HepG2 (cell line): ENCODE results near the gene KCNJ4. TPM values are rescaled to one million over a fixed set of nuclear protein-coding genes. Genes with fewer than 3 reads are reported as not detected.
"Not testable (repeated sequence)": the region's sequence is repeated elsewhere in the genome, so short reads cannot be mapped to it uniquely, and the experiment has no call there.

Experiments used
- ATAC-seq: fragments of 200-7000 bp; cut with Tn5 transposase; 3 replicates; pipeline ENCODE4 v1.9.1; 2020; ENCODE audit warnings: mild to moderate bottlenecking, moderate library complexity
- BruUV-seq: library from RNA; stranded (reverse); fragments of 400-500 nt; replicated peaks from 2 replicates; lab custom pipeline; 2021; lab: Mats Ljungman, UMichigan
- CTCF ChIA-PET: fragments of 300-600 bp; formaldehyde crosslinking; extraction: SDS; loops from one replicate; lab custom pipeline; 2021; ENCODE audit warnings: low total read pairs, inconsistent platforms, low intra/inter-chr PET ratio; lab: Yijun Ruan, JAX
- POLR2A ChIA-PET: fragments of 350-600 bp; sonication (Branson Sonifier 250); formaldehyde crosslinking; loops from one replicate; lab custom pipeline; 2020; ENCODE audit warnings: antibody characterized with exemption, inconsistent platforms; lab: Yijun Ruan, JAX
- DNase-seq: peaks from one replicate; pipeline ENCODE4 v3.0.0-alpha.2; 2015; ENCODE audit warnings: low spot score
- FAIRE-seq: peaks from 3 replicates; lab custom pipeline; 2011; peaks lifted over from hg19 to GRCh38; lab: Jason Lieb, UNC
- H2AFZ ChIP-seq: one replicate; pipeline ENCODE4 v1.6.1; 2011; ENCODE audit warnings: low read length, inconsistent platforms
- H3K27ac ChIP-seq: fragments of 300-600 bp; 3 replicates; pipeline ENCODE4 v1.8.0; 2011; ENCODE audit warnings: mixed run types, mild to moderate bottlenecking, mixed read lengths, low read length, inconsistent platforms; ENCODE audit not compliant: insufficient read depth; ENCODE audit errors: extremely low read length
- H3K27me3 ChIP-seq, 2 experiments: fragments of 200-600 bp in 1 of 2; 2 replicates in 1 of 2; 3 replicates in 1 of 2; pipeline versions ENCODE4 v1.6.0 to v1.8.0; 2011; ENCODE audit warnings: low read length in 2 of 2, mild to moderate bottlenecking in 2 of 2, moderate library complexity in 2 of 2, inconsistent platforms in 1 of 2; ENCODE audit not compliant: insufficient read depth in 2 of 2, control insufficient read depth in 1 of 2
- H3K36me3 ChIP-seq, 2 experiments: fragments of 200-600 bp in 1 of 2; replicated peaks in 1 of 2; 2 replicates in 1 of 2; 3 replicates in 1 of 2; pipeline versions ENCODE4 v1.5.1 to v1.8.0; 2011; ENCODE audit warnings: low read length in 2 of 2, inconsistent platforms in 1 of 2; ENCODE audit not compliant: insufficient read depth in 2 of 2, control insufficient read depth in 1 of 2
- H3K4me1 ChIP-seq: 2 replicates; pipeline ENCODE4 v1.5.1; 2012; ENCODE audit warnings: low read length, inconsistent platforms; ENCODE audit not compliant: insufficient read depth
- H3K4me2 ChIP-seq: 2 replicates; pipeline ENCODE4 v1.6.0; 2011; ENCODE audit warnings: low read depth, low read length, inconsistent platforms
- H3K4me3 ChIP-seq, 3 experiments: fragments of 200-600 bp in 1 of 3; sonication (generic), shearing (Covaris generic) in 1 of 3; replicated peaks in 1 of 3; 2 replicates each; pipeline ENCODE4 v1.5.1; 2011 to 2016; ENCODE audit warnings: low read length in 3 of 3, inconsistent platforms in 2 of 3, low read depth in 2 of 3, mild to moderate bottlenecking in 2 of 3, control low read depth in 1 of 3, mixed read lengths in 1 of 3; ENCODE audit not compliant: insufficient read depth in 1 of 3
- H3K79me2 ChIP-seq: one replicate; pipeline ENCODE4 v1.6.1; 2011; ENCODE audit warnings: low read length, inconsistent platforms; ENCODE audit not compliant: insufficient read depth
- H3K9ac ChIP-seq: 2 replicates; pipeline ENCODE4 v1.6.0; 2011; ENCODE audit warnings: mild to moderate bottlenecking, low read depth, low read length, inconsistent platforms; ENCODE audit not compliant: insufficient read depth
- H3K9me3 ChIP-seq: 2 replicates; pipeline ENCODE4 v1.5.1; 2012; ENCODE audit warnings: mild to moderate bottlenecking, low read length
- H4K20me1 ChIP-seq: 2 replicates; pipeline ENCODE4 v1.6.0; 2011; ENCODE audit warnings: inconsistent platforms, mild to moderate bottlenecking, low read length, moderate library complexity; ENCODE audit not compliant: insufficient read depth
- HDAC1 ChIP-seq: sonication (generic); formaldehyde crosslinking; IDR thresholded peaks from 2 replicates; pipeline ENCODE4 v1.5.1; 2020; ENCODE audit warnings: mild to moderate bottlenecking, missing genetic modification reagents
- MAF1 ChIP-seq: sonication (generic); formaldehyde crosslinking; IDR thresholded peaks from 2 replicates; pipeline ENCODE4 v1.5.0; 2020; ENCODE audit warnings: missing genetic modification reagents, borderline replicate concordance
- PAWR ChIP-seq: sonication (generic); formaldehyde crosslinking; IDR thresholded peaks from 2 replicates; pipeline ENCODE4 v1.4.0; 2020; ENCODE audit warnings: missing genetic modification reagents, mild to moderate bottlenecking, borderline replicate concordance
- ZNF251 ChIP-seq: sonication (generic); formaldehyde crosslinking; IDR thresholded peaks from 2 replicates; pipeline ENCODE4 v1.9.0; 2021; ENCODE audit warnings: mild to moderate bottlenecking, missing genetic modification reagents
- ZNF446 ChIP-seq: sonication (generic); formaldehyde crosslinking; IDR thresholded peaks from 2 replicates; pipeline ENCODE4 v1.5.0; 2020; ENCODE audit warnings: mild to moderate bottlenecking, missing genetic modification reagents
- ZNF567 ChIP-seq: sonication (generic); formaldehyde crosslinking; IDR thresholded peaks from 2 replicates; pipeline ENCODE4 v1.8.1; 2023; ENCODE audit warnings: mild to moderate bottlenecking, missing genetic modification reagents, borderline replicate concordance
- ZNF639 ChIP-seq: conservative IDR thresholded peaks from 2 replicates; pipeline ENCODE4 v1.6.1; 2018; ENCODE audit warnings: missing genetic modification reagents
- ZSCAN31 ChIP-seq: sonication (generic); formaldehyde crosslinking; IDR thresholded peaks from 2 replicates; pipeline ENCODE4 v1.5.0; 2020; ENCODE audit warnings: low read depth, mild to moderate bottlenecking, missing genetic modification reagents
- WGBS: methylation state at CpG from one replicate; pipeline ENCODE4 v1.1.6; 2017; ENCODE audit warnings: low lambda C conversion rate; 5-methylcytosine and 5-hydroxymethylcytosine counted together
- in situ Hi-C: cut with HindIII; loops from 2 replicates; pipeline ENCODE4 v1.10.0; 2017; ENCODE audit warnings: low pct_unique_long_range_greater_than_20kb; ENCODE audit not compliant: extremely low pct_ligation_motif_present
- intact Hi-C: fragments of 100-400 bp; cut with micrococcal nuclease; formaldehyde crosslinking; loops from one replicate; pipeline ENCODE4 v1.10.0; 2022; ENCODE audit not compliant: unreplicated experiment
- polyA plus RNA-seq, 8 experiments: library from polyadenylated mRNA; depleted of rRNA in 3 of 8; stranded (reverse) in 7 of 8; unstranded in 1 of 8; fragments of >200 nt; fragmentation: Illumina TruSeq in 4 of 8; extraction: Trizol in 4 of 8; gene quantifications; 2 replicates each; pipeline versions ENCODE4 v1.2.1 to v1.2.3, GENCODE V29; 2011 to 2016; ENCODE audit warnings: low read depth in 4 of 8, missing spikeins in 1 of 8, mixed read lengths in 1 of 8; ENCODE audit not compliant: insufficient read depth in 1 of 8
- total RNA-seq, 5 experiments: library from RNA; depleted of rRNA; stranded (reverse); fragments of >200 nt; fragmentation: Illumina TruSeq; extraction: Trizol; gene quantifications; 2 replicates each; pipeline ENCODE4 v1.2.3, GENCODE V29; 2016; ENCODE audit warnings: low read depth in 1 of 5

Gene KCNJ4
- total and polyA plus RNA-seq, 2 of the 13 experiments (the other 11 are each of a cell fraction or from before 2014, with no cell fraction given): not detected

- Histone ChIP-seq H3K27ac (no peak overlapping the region), H3K9ac (no peak overlapping the region), H3K4me2 (no peak overlapping the region), H3K9me3 (no peaks in the 10 kb centered on the region), H3K27me3 (no peaks in the 10 kb centered on the region), H3K4me3 (no peak overlapping the region), H3K36me3 (no peaks in the 10 kb centered on the region), H4K20me1 (no peaks in the 10 kb centered on the region; the same call in 1 of the 2 replicates), H3K79me2 (no peaks in the 10 kb centered on the region), H3K4me1 (no peaks in the 10 kb centered on the region), H2AFZ (no peak overlapping the region)
- FAIRE-seq (no peak), DNase-seq (no peak), ATAC-seq (no peak)
- BruUV-seq: no TSS peak
- CTCF ChIA-PET: no interaction called here
- intact Hi-C loops: no loop called here
- POLR2A ChIA-PET: no interaction called here
- TF ChIP-seq PAWR (CRISPR knock-in tag) (no peak), ZSCAN31 (CRISPR knock-in tag) (no peak), HDAC1 (CRISPR knock-in tag) (no peak), ZNF446 (no peak), ZNF639 (CRISPR knock-in tag) (no peak), ZNF251 (CRISPR knock-in tag) (no peak), ZNF567 (CRISPR knock-in tag) (no peak), MAF1 (CRISPR knock-in tag) (no peak)
- in situ Hi-C loops: no loop called here
- 91% methylated on average over 2 of the region's 2 CpGs for WGBS
These were observed 71.6 kb downstream of the KCNJ4 start for GRCh38 chr22:38383417-38383816.

DNA sequence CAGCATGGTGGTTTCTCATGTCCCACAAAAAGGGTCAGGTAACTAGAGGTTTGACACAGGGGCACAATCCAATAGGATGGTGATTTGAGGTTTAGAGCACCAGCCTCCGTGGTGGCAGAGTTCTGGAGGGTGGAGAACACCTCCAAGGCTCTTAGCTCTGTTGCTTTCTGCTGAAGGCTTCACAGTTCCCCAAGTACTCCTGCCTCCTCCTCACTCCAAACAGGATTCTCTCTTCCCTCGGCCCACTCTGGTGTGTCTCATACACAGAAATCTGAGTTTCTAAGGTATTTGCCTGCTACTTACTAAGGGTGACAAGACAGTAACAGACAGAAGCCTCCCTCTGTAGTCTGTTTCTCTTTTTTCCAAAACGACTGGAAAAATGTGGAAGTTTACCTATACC is 73.6 kb downstream of the KCNJ4 start:
- FAIRE-seq, H3K4me2 ChIP-seq, H3K27me3 ChIP-seq, ATAC-seq, POLR2A ChIA-PET, H3K27ac ChIP-seq, in situ Hi-C loops, H3K36me3 ChIP-seq, CTCF ChIA-PET, H4K20me1 ChIP-seq, BruUV-seq, H3K9ac ChIP-seq, H3K9me3 ChIP-seq, H3K4me3 ChIP-seq, H2AFZ ChIP-seq, intact Hi-C loops, H3K4me1 ChIP-seq, DNase-seq, H3K79me2 ChIP-seq: not testable (repeated sequence)
- 65% methylated on average over 3 of the region's 3 CpGs for WGBS

Other genes starting within 250 kb of the KCNJ4 start
- 11.8 and 15.9 TPM in 2 replicates for gene TMEM184B, start 182.2 kb downstream of the KCNJ4 start, total RNA-seq (2016; rRNA removed; fragmentation: Illumina TruSeq; extraction: Trizol)
- 16.0 and 16.4 TPM in 2 replicates for gene TMEM184B, start 182.2 kb downstream of the KCNJ4 start, polyA plus RNA-seq (2011; rRNA removed)
- 19.8 and 34.7 TPM in 2 replicates for gene CSNK1E, start 137.8 kb downstream of the KCNJ4 start, total RNA-seq (2016; rRNA removed; fragmentation: Illumina TruSeq; extraction: Trizol)
- 129 and 152 TPM in 2 replicates for gene CSNK1E, start 137.8 kb downstream of the KCNJ4 start, polyA plus RNA-seq (2011; rRNA removed)
- gene KDELR3, start 12.9 kb upstream of the KCNJ4 start, total RNA-seq (2016; rRNA removed; fragmentation: Illumina TruSeq; extraction: Trizol): 18.9 and 24.2 TPM in 2 replicates
- 44.4 and 65.7 TPM in 2 replicates for gene KDELR3, start 12.9 kb upstream of the KCNJ4 start, polyA plus RNA-seq (2011; rRNA removed)
- gene DDX17, start 51.1 kb upstream of the KCNJ4 start, total RNA-seq (2016; rRNA removed; fragmentation: Illumina TruSeq; extraction: Trizol): 238 and 251 TPM in 2 replicates
- gene DDX17, start 51.1 kb upstream of the KCNJ4 start, polyA plus RNA-seq (2011; rRNA removed): 344 and 362 TPM in 2 replicates
- gene DMC1, start 115.0 kb upstream of the KCNJ4 start, total RNA-seq (2016; rRNA removed; fragmentation: Illumina TruSeq; extraction: Trizol): 0.28 and 0.82 TPM in 2 replicates
- not detected in 2 replicates for gene DMC1, start 115.0 kb upstream of the KCNJ4 start, polyA plus RNA-seq (2011; rRNA removed)
- gene FAM227A, start 201.2 kb upstream of the KCNJ4 start, total RNA-seq (2016; rRNA removed; fragmentation: Illumina TruSeq; extraction: Trizol): 0.53 and 1.5 TPM in 2 replicates
- 0.89 and 1.0 TPM in 2 replicates for gene FAM227A, start 201.2 kb upstream of the KCNJ4 start, polyA plus RNA-seq (2011; rRNA removed)
- gene CBY1, start 201.4 kb upstream of the KCNJ4 start, total RNA-seq (2016; rRNA removed; fragmentation: Illumina TruSeq; extraction: Trizol): 19.7 and 28.8 TPM in 2 replicates
- 18.1 and 20.3 TPM in 2 replicates for gene CBY1, start 201.4 kb upstream of the KCNJ4 start, polyA plus RNA-seq (2011; rRNA removed)
- 118 and 143 TPM in 2 replicates for gene TOMM22, start 226.8 kb upstream of the KCNJ4 start, total RNA-seq (2016; rRNA removed; fragmentation: Illumina TruSeq; extraction: Trizol)
- 37.3 and 46.9 TPM in 2 replicates for gene TOMM22, start 226.8 kb upstream of the KCNJ4 start, polyA plus RNA-seq (2011; rRNA removed)
- gene JOSD1, start 245.7 kb upstream of the KCNJ4 start, total RNA-seq (2016; rRNA removed; fragmentation: Illumina TruSeq; extraction: Trizol): 30.6 and 31.7 TPM in 2 replicates
- gene JOSD1, start 245.7 kb upstream of the KCNJ4 start, polyA plus RNA-seq (2011; rRNA removed): 38.4 and 44.5 TPM in 2 replicates